Neural cell (in vitro differentiated cells): ENCODE measurements around the gene GPRIN3. TPM values are rescaled to one million over a fixed set of nuclear protein-coding genes. Genes with fewer than 3 reads are reported as not detected.

Experiments
- H2AFZ ChIP-seq: fragments of 200-600, 300-800 bp; sonication (generic), shearing (Covaris generic); 2 replicates; pipeline ENCODE4 v1.6.0; 2014; ENCODE audit warnings: low read depth, mild to moderate bottlenecking, antibody characterized with exemption, low read length, moderate library complexity
- H3F3A ChIP-seq: fragments of 200-600 bp; shearing (Covaris generic); 2 replicates; pipeline ENCODE4 v1.6.1; 2016; ENCODE audit warnings: mild to moderate bottlenecking, moderate library complexity, mixed read lengths, antibody characterized with exemption, low read length; ENCODE audit not compliant: insufficient read depth, poor library complexity, severe bottlenecking
- H3K27ac ChIP-seq: fragments of 200-600, 300-800 bp; sonication (generic), shearing (Covaris generic); 2 replicates; pipeline ENCODE4 v1.5.1; 2014; ENCODE audit warnings: mild to moderate bottlenecking, low read length, moderate library complexity
- H3K27me3 ChIP-seq: fragments of 300-800, 200-600 bp; sonication (generic), shearing (Covaris generic); 2 replicates; pipeline ENCODE4 v1.6.0; 2014; ENCODE audit warnings: mild to moderate bottlenecking, low read depth, low read length, moderate library complexity; ENCODE audit not compliant: insufficient read depth
- H3K36me3 ChIP-seq: fragments of 300-800, 200-600 bp; sonication (generic), shearing (Covaris generic); 2 replicates; pipeline ENCODE4 v1.5.1; 2014; ENCODE audit warnings: mild to moderate bottlenecking, antibody characterized with exemption, low read length, moderate library complexity; ENCODE audit not compliant: insufficient read depth
- H3K4me2 ChIP-seq: fragments of 300-800, 200-600 bp; sonication (generic), shearing (Covaris generic); 2 replicates; pipeline ENCODE4 v1.6.0; 2014; ENCODE audit warnings: mild to moderate bottlenecking, low read length
- H3K4me3 ChIP-seq: fragments of 300-800, 200-600 bp; sonication (generic), shearing (Covaris generic); 2 replicates; pipeline ENCODE4 v1.5.1; 2014; ENCODE audit warnings: mild to moderate bottlenecking, low read length, moderate library complexity
- H3K79me2 ChIP-seq: fragments of 200-600 bp; shearing (Covaris generic); replicated peaks from 2 replicates; pipeline ENCODE4 v1.6.0; 2014; ENCODE audit warnings: mild to moderate bottlenecking, low read length, moderate library complexity; ENCODE audit not compliant: insufficient read depth
- H3K9ac ChIP-seq: fragments of 300-800, 200-600 bp; sonication (generic), shearing (Covaris generic); 2 replicates; pipeline ENCODE4 v1.6.1; 2016; ENCODE audit warnings: mild to moderate bottlenecking, low read length, mixed read lengths
- H3K9me2 ChIP-seq: fragments of 200-600 bp; shearing (Covaris generic); 2 replicates; pipeline ENCODE4 v1.6.1; 2016; ENCODE audit warnings: mild to moderate bottlenecking, low read length, mixed read lengths; ENCODE audit not compliant: insufficient read depth
- H3K9me3 ChIP-seq: fragments of 200-600, 300-800 bp; sonication (generic), shearing (Covaris generic); 2 replicates; pipeline ENCODE4 v1.6.1; 2016; ENCODE audit warnings: mild to moderate bottlenecking, mixed run types, low read length, moderate library complexity, mixed read lengths
- H4K20me1 ChIP-seq: fragments of 200-600 bp; shearing (Covaris generic); 2 replicates; pipeline ENCODE4 v1.6.1; 2016; ENCODE audit warnings: mild to moderate bottlenecking, mixed run types; ENCODE audit not compliant: insufficient read depth
- EP300 ChIP-seq: fragments of 450-650 bp; conservative IDR thresholded peaks from 2 replicates; pipeline ENCODE4 v1.6.1; 2014; ENCODE audit warnings: antibody characterized with exemption, mild to moderate bottlenecking, moderate library complexity; ENCODE audit not compliant: poor library complexity, severe bottlenecking
- EZH2 ChIP-seq: fragments of 200-600, 300-800 bp; shearing (Covaris generic), sonication (generic); IDR thresholded peaks from 2 replicates; pipeline ENCODE4 v1.6.1; 2014; ENCODE audit warnings: antibody characterized with exemption, low read length, borderline replicate concordance, mild to moderate bottlenecking; ENCODE audit not compliant: insufficient read depth, poor library complexity, severe bottlenecking
- MXI1 ChIP-seq: fragments of 450-650 bp; conservative IDR thresholded peaks from 2 replicates; pipeline ENCODE4 v1.6.1; 2014; ENCODE audit warnings: antibody characterized with exemption, mild to moderate bottlenecking; ENCODE audit not compliant: poor library complexity, severe bottlenecking
- POLR2AphosphoS5 ChIP-seq: IDR thresholded peaks from 2 replicates; pipeline ENCODE4 v1.6.1; 2012
- RAD21 ChIP-seq: fragments of 450-650 bp; conservative IDR thresholded peaks from 2 replicates; pipeline ENCODE4 v1.6.1; 2014; ENCODE audit warnings: antibody characterized with exemption, mild to moderate bottlenecking, moderate library complexity
- SMC3 ChIP-seq: fragments of 450-650 bp; conservative IDR thresholded peaks from 2 replicates; pipeline ENCODE4 v1.6.1; 2014; ENCODE audit warnings: antibody characterized with exemption, mild to moderate bottlenecking, moderate library complexity; ENCODE audit not compliant: poor library complexity
- TAF1 ChIP-seq: IDR thresholded peaks from 2 replicates; pipeline ENCODE4 v1.6.1; 2012; ENCODE audit warnings: low read depth
- polyA plus RNA-seq: library from polyadenylated mRNA; depleted of rRNA; stranded (reverse); fragments of >200 nt; gene quantifications from 2 replicates; pipeline ENCODE4 v1.2.3, GENCODE V29; 2014
- TF ChIP-seq, protein P1 (sequence below): fragments of 450-650 bp; IDR thresholded peaks from 2 replicates; pipeline ENCODE4 v1.5.1; 2014; ENCODE audit warnings: antibody characterized with exemption, mild to moderate bottlenecking, moderate library complexity; ENCODE audit not compliant: poor library complexity, severe bottlenecking
- TF ChIP-seq, protein P2 (sequence below): IDR thresholded peaks from 2 replicates; pipeline ENCODE4 v1.6.1; 2012; ENCODE audit warnings: borderline replicate concordance

The GPRIN3 gene
- polyA plus RNA-seq, 1 donor from 2014 or later: 7.0 TPM

DNA sequence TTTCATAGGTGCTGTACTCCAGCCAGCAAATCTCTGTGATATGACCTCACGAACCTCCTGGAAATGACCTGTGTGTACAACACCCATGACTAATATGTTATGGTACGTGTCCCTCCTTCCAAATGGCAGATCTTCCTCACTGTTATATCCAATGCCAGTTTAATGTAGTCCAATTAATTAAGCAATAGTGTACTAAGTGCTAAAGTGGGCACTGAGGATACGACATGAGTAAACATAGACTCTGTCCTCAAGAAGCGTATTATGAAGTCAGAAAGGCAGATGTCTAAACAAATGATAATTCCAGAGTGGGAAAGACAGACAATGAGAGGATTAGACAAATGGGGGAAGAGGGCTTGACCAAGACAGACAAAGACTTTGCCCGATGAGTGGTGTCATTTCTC, 33.9 kb downstream of the GPRIN3 start:
- H3K27ac ChIP-seq: no peak overlapping the region
- H3K9me3 ChIP-seq: no peaks in the 10 kb centered on the region
- no peaks in the 10 kb centered on the region for H3K36me3 ChIP-seq
- no peak overlapping the region for H2AFZ ChIP-seq
- TF ChIP-seq EP300: no peak
- TF ChIP-seq RAD21: no peak
- TF ChIP-seq SMC3: no peak
- TF ChIP-seq POLR2AphosphoS5: no peak
- no peaks in the 10 kb centered on the region for H3K9me2 ChIP-seq
- no peaks in the 10 kb centered on the region for H3F3A ChIP-seq
- H4K20me1 ChIP-seq: no peaks in the 10 kb centered on the region
- H3K4me2 ChIP-seq: no peak overlapping the region
- H3K27me3 ChIP-seq: no peaks in the 10 kb centered on the region
- no peak overlapping the region for H3K4me3 ChIP-seq
- no peak overlapping the region for H3K9ac ChIP-seq
- H3K79me2 ChIP-seq: no peaks in the 10 kb centered on the region

DNA sequence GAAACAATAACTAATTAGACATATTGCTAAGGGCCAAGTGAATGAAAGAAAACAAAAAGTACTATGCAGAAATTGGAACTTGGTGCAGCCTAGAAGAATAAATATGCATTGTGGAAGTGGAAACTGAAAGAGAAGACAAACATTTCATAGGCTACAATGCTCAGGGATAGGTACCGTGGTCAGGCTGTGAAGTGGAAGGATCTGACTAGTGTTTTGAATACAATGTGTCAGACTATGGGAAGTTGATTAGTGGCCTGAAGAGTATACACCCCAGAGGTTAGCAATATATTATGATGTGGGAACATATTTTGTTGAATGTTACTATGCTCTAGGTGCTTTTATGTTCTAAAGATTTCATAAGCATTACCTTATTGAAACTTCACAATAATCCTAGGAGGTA, 36.8 kb downstream of the GPRIN3 start:
- Histone ChIP-seq H3K9me2 (no peaks in the 10 kb centered on the region), H3F3A (no peaks in the 10 kb centered on the region), H3K4me2 (no peak overlapping the region), H3K27me3 (no peaks in the 10 kb centered on the region), H3K36me3 (no peaks in the 10 kb centered on the region), H3K79me2 (no peaks in the 10 kb centered on the region), H4K20me1 (no peaks in the 10 kb centered on the region), H3K27ac (no peak overlapping the region), H2AFZ (no peak overlapping the region), H3K4me3 (no peak overlapping the region), H3K9me3 (no peaks in the 10 kb centered on the region), H3K9ac (no peak overlapping the region)
- TF ChIP-seq, protein P1, sequence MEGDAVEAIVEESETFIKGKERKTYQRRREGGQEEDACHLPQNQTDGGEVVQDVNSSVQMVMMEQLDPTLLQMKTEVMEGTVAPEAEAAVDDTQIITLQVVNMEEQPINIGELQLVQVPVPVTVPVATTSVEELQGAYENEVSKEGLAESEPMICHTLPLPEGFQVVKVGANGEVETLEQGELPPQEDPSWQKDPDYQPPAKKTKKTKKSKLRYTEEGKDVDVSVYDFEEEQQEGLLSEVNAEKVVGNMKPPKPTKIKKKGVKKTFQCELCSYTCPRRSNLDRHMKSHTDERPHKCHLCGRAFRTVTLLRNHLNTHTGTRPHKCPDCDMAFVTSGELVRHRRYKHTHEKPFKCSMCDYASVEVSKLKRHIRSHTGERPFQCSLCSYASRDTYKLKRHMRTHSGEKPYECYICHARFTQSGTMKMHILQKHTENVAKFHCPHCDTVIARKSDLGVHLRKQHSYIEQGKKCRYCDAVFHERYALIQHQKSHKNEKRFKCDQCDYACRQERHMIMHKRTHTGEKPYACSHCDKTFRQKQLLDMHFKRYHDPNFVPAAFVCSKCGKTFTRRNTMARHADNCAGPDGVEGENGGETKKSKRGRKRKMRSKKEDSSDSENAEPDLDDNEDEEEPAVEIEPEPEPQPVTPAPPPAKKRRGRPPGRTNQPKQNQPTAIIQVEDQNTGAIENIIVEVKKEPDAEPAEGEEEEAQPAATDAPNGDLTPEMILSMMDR: no peak
- TF ChIP-seq EP300 (no peak), MXI1 (no peak), SMC3 (no peak), EZH2 (no peak), POLR2AphosphoS5 (no peak), RAD21 (no peak), TAF1 (no peak)
- TF ChIP-seq, protein P2, sequence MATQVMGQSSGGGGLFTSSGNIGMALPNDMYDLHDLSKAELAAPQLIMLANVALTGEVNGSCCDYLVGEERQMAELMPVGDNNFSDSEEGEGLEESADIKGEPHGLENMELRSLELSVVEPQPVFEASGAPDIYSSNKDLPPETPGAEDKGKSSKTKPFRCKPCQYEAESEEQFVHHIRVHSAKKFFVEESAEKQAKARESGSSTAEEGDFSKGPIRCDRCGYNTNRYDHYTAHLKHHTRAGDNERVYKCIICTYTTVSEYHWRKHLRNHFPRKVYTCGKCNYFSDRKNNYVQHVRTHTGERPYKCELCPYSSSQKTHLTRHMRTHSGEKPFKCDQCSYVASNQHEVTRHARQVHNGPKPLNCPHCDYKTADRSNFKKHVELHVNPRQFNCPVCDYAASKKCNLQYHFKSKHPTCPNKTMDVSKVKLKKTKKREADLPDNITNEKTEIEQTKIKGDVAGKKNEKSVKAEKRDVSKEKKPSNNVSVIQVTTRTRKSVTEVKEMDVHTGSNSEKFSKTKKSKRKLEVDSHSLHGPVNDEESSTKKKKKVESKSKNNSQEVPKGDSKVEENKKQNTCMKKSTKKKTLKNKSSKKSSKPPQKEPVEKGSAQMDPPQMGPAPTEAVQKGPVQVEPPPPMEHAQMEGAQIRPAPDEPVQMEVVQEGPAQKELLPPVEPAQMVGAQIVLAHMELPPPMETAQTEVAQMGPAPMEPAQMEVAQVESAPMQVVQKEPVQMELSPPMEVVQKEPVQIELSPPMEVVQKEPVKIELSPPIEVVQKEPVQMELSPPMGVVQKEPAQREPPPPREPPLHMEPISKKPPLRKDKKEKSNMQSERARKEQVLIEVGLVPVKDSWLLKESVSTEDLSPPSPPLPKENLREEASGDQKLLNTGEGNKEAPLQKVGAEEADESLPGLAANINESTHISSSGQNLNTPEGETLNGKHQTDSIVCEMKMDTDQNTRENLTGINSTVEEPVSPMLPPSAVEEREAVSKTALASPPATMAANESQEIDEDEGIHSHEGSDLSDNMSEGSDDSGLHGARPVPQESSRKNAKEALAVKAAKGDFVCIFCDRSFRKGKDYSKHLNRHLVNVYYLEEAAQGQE: no peak
